Cerebellar cortex (tissue), 1 donor: ENCODE measurements around the gene SEC22A.

ENCODE experiments used
- DNase-seq: peaks from one replicate; pipeline ENCODE4 v3.0.0-alpha.2; 2015; ENCODE audit warnings: low spot score

SEC22A gene

GRCh38 chr3:123287962-123288302 lies 86.2 kb downstream of the SEC22A start:
- DNase-seq = no peak

DNA sequence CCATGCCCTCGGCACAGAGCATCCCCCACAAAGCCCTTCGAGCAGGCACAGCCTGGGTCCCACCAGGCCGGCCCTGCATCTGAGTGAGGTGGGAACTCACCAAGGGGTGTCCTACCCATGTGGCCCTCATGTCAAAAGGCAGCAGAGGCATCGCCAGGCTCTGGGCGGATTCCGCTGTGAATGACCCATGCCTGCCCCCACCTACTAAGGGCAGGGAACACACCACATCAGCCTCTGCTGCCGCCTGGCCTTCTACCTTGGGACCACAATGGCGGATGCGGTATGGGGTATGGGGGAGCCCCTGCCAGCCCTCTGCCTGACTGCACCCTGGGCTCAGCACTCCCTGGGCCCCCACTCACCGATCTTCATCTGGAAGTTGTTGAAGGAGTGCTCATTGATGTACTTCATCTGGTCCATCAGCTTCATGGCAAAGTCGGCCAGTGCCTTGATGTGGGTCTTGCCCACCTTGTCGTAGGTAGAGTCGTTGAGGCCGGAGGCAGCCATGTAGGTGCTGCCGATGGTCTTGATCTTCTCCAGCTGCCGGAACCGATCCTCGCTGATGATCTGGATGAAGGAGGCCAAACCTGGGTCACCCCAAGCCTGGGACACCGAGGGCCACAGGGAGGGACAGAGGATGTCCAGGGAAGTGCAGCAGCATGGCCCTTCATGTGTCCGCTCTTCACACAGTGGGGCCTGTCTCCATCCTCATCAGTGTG lies 87.8 kb downstream of the SEC22A start:
- no peak for DNase-seq

GRCh38 chr3:123290107-123290930 lies 88.6 kb downstream of the SEC22A start:
- DNase-seq = no peak

- DNase-seq = no peak
Measured at GRCh38 chr3:123290962-123291361, 89.2 kb downstream of the SEC22A start.

GRCh38 chr3:123291404-123291803 lies 89.7 kb downstream of the SEC22A start:
- no peak for DNase-seq

DNA sequence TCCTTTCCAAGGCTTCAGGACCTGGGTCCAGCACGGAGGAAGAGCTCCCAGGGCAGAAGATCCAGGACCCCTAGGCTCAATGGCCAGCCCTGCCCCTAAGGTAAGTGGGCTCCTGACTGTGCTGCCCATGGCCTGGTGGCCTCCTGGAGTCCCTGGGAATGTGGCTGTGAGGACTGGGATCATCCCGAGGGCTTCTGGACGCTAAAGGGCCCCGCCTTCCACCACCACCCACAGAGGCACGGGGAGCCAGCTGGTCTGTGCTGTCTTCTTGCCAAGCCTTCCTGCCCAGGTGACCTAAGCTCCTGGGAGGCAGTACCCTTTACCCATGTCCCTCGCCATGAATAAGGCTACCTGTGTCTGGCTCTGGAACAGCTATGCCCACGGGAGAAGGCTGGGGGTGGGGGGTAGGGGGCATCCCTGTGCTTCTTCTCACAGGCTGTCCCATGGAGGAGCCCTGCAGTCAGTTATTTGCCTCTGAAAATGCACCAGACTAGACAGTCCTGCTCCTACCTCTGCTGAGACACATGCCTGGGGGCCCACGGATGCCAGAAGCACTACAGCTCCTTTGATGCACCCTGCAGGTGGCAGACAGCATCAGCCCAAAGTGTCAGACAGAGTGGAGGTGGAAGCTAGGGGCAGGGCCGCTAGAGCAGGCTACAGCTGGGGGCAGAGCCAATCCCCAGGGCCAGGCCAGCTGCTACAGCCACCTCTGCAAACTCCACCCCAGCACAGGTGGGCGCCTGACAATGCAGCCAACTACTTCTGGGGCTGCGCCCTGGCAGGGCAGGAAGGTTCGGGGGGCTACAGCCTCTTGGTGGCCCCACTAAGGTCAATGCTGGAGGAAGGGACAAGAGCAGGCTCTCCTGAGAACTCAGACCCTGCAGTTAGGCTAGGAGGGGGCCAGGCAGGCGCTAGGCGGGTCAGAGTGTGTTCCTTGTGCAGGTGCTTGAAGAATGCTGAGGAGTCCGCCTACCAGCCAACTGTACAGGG lies 90.9 kb downstream of the SEC22A start:
- DNase-seq = no peak

DNA sequence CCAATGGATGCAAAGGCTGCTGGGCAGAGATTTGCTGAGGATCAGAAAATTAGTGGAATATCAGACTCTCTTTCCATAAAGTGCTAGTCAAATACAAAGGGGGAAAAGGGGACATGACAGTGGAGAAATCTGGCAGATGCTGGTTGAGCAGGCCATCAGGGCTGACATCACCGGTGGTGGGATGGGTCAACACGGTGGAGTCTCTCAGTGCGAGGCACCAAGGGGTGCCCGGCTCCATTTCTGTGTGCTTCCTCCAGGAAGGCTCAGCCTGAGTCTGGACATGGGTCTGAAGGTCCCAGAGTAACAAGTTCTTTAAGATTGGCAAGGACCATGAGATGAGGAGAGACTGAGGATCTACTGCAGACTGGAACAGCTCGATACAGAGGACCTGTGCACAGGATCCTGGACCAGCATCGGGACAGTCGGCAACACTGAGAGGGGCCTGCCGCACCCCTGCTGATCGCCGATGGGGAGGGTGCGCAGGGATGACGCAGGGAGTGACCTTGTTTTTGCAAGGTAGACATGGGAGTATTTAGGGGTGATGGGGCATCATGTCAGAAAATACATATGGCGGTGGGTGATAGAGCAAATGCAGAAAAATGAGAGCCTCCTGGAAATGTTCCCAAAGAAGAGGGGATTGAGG lies 92.7 kb downstream of the SEC22A start:
- DNase-seq = no peak

DNA sequence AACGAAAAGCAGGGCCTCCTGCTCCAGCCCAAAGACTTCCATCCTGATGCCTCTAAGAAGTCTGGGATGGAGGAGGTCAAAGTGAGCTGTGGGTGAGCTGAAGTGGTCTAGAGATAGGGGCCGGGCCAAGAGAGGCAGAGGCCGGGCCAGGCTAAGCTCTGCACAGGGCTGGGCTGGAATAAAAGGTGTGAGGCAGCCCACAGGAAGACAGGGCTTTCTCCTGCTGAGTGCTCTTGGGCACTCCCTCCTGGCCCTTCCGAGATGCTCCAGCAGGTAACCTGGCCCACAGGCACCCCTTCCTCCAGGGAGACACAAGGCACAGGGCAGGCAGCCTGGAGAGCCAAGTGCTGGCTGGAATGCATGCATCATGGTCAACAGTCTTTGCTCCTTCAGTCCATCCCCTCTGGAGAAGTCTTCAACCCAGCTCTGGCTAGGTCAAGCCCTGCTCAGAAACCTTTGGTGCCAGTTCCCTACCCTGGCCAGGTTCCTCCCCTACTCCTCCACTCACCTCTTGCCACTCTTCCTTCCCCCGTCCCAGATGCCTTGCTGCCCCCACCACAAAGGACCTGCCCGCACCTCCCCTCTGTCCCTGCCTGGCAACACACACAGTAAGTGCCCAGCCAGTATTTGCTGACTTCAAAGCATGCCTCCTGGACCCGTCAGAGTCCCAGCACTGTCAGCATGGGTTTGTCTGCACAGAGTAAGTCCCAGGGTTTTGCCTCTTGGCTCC lies 93.6 kb downstream of the SEC22A start:
- DNase-seq = no peak

DNA sequence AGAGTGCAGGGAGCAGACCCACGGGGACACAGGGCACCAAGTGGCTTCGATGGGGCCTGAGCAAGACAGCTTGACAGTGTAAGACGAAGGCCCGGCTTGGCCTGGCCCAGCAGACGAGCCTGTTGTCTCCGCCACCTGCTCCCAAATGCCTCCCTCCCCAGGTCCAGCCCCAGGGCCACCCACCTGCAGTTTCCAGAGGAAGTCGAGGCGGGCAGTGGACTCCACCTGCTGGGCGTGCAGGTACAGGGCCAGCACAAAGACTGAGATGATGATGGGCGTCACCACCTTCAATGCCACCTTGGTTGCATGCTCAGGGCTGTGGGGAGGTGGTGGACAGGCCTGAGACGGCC lies 94.1 kb downstream of the SEC22A start:
- no peak for DNase-seq

- DNase-seq = no peak
Measured at GRCh38 chr3:123296261-123296660, 94.5 kb downstream of the SEC22A start.

GRCh38 chr3:123296836-123297626 lies 95.3 kb downstream of the SEC22A start:
- no peak for DNase-seq

- DNase-seq = no peak
Measured at GRCh38 chr3:123297627-123297899, 95.8 kb downstream of the SEC22A start.

GRCh38 chr3:123298903-123299302 lies 97.2 kb downstream of the SEC22A start:
- DNase-seq = no peak

DNA sequence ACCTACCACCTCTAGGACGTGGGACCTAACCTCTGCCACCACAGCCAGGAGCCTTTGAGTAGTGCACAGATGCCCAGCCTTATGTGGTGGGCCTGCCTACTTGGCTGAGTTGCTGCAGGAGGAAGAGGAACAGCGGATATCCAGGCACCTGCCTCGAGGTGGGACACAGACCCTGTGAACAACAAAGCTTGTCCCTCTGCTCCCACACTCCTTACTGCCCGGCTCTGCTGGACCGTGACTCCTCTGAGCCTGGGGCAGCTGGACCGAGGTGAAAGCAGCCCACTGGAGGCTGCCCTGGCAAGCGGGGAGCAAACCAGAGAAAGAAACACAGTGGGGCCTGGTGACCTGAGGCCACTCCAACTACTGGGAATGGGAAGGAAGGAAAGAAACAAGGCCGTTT lies 97.8 kb downstream of the SEC22A start:
- DNase-seq = no peak

DNA sequence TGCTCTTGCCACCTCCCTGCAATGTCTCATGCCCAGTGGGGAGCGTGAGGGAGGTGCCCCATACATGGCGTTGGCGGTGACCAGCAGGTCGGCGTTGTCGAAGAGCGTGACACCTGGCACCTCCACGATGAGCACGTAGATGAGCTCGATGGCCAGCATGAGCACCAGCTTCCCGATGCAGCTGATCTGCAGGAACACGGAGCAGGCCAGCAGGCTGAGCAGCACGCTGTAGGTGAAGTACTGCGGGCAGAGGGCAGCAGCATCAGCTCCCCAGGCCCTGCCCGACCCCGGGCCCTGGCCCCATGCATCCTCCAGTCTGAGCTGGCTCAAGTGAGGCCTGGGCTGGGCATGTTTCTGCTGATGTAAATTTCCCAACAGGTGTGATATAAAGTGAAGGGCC lies 98.3 kb downstream of the SEC22A start:
- no peak for DNase-seq

DNA sequence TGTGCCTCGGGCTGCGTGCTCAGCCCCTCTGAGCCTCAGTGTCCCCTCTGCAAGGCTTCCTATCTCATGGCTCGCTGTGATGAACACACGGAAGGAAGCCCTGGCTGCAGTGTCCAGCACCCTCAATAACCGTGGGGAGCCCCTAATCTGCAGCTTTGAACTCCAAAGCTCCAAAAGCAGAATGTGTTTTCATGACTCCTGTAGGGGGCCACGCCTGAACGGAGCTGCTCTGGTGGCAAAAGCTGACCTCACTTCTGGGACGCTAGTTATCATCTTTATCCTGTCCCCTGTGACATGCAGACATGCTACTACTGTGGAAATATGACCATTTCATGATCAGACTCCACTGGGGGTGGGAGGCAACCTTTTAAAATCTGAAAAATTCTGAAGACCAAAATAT lies 98.8 kb downstream of the SEC22A start:
- DNase-seq = no peak

GRCh38 chr3:123301331-123302184 lies 99.8 kb downstream of the SEC22A start:
- DNase-seq = no peak

- no peak for DNase-seq
Measured at GRCh38 chr3:123302961-123303360, 101.2 kb downstream of the SEC22A start.

GRCh38 chr3:123303976-123304560 lies 102.3 kb downstream of the SEC22A start:
- DNase-seq = no peak
